AG08395 (cell line): ENCODE data around the gene PACSIN1.

Experiments used
- DNase-seq: peaks from one replicate; pipeline ENCODE4 v3.0.0; 2012; ENCODE audit warnings: mixed read lengths, low spot score

The PACSIN1 gene

GRCh38 chr6:34527751-34528670 lies 62.1 kb downstream of the PACSIN1 start:
- DNase-seq: no peak

- no peak for DNase-seq
Measured at GRCh38 chr6:34528996-34529664, 63.3 kb downstream of the PACSIN1 start.

GRCh38 chr6:34529665-34530327 lies 63.9 kb downstream of the PACSIN1 start:
- no peak for DNase-seq

- no peak for DNase-seq
Measured at GRCh38 chr6:34530753-34531365, 65.0 kb downstream of the PACSIN1 start.

- DNase-seq: no peak
Measured at GRCh38 chr6:34531580-34532201, 65.8 kb downstream of the PACSIN1 start.

GRCh38 chr6:34532230-34532629 lies 66.4 kb downstream of the PACSIN1 start:
- DNase-seq: no peak

- no peak for DNase-seq
Measured at GRCh38 chr6:34534146-34534545, 68.3 kb downstream of the PACSIN1 start.

GRCh38 chr6:34534656-34535055 lies 68.8 kb downstream of the PACSIN1 start:
- no peak for DNase-seq

- DNase-seq: no peak
Measured at GRCh38 chr6:34535199-34535598, 69.3 kb downstream of the PACSIN1 start.

- DNase-seq: no peak
Measured at GRCh38 chr6:34535646-34536045, 69.8 kb downstream of the PACSIN1 start.

GRCh38 chr6:34536251-34536958 lies 70.5 kb downstream of the PACSIN1 start:
- DNase-seq: no peak

GRCh38 chr6:34536959-34537848 lies 71.3 kb downstream of the PACSIN1 start:
- no peak for DNase-seq

GRCh38 chr6:34537922-34538550 lies 72.2 kb downstream of the PACSIN1 start:
- no peak for DNase-seq

GRCh38 chr6:34538581-34538980 lies 72.7 kb downstream of the PACSIN1 start:
- DNase-seq: no peak

GRCh38 chr6:34539181-34539580 lies 73.3 kb downstream of the PACSIN1 start:
- no peak for DNase-seq

- no peak for DNase-seq
Measured at GRCh38 chr6:34540222-34540621, 74.3 kb downstream of the PACSIN1 start.

- no peak for DNase-seq
Measured at GRCh38 chr6:34540841-34541240, 75.0 kb downstream of the PACSIN1 start.

GRCh38 chr6:34543421-34543820 lies 77.5 kb downstream of the PACSIN1 start:
- DNase-seq: peak; percentile 38

- no peak for DNase-seq
Measured at GRCh38 chr6:34544052-34544604, 78.3 kb downstream of the PACSIN1 start.
